ENCODE results near the gene PIP5K1B.

Gene PIP5K1B

DNA sequence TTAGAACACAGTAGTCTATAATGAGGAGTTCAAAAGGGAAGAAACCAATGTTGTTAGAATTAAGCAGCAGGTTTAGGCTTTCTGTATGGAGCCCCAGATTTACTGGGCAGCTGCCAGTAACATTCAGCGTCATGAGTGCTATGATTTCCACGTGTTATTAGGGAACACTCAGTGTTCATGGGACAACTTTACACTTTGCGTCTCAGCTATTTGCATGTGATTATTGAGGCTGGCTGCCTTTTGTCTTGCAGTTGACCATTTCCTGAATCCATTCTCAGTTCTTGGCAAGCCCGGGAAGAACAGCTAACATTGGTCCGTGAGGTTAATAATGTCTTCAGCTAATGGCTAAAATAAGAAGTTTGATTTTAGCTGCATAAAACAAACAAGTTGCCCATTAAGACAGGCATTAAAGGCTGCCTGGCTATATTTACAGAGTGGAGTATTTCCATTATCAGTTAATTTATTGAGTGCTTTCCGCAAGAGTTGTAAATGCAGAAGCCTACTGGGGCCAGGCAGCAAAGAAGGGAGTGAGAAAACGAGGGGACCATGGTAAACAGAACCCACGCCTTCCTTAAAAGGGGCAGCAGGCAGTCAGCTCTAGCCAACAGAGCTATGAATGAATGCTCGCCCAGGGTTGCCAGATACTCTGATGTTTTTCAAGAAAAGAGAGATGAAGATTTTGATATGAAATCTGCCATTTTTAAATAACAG, 120.9 kb downstream of the PIP5K1B start:
- no peak for DNase-seq

- no peak for DNase-seq
Measured at GRCh38 chr9:68827837-68828744, 123.1 kb downstream of the PIP5K1B start.

DNA sequence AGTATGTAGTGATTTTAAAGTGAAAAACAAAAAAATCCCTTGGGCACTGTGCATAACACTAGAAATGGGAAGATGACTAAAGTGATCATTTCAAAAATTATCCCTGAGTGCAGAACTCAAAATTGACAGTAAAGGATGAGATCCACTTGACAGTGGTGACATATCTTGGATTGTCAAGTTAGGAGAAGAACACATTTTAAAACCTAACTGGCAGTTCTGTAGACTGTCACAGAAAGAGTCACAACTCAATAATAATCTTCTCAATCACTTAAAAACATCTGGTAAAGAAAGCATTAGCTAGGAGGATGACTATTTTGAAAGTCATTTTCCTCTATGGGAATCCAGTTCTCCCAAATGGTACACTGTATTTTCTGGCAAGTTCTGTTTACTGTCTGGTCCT, 127.1 kb downstream of the PIP5K1B start:
- DNase-seq, result no peak

- no peak for DNase-seq
Measured at GRCh38 chr9:68832861-68833518, 128.0 kb downstream of the PIP5K1B start.

- no peak for DNase-seq
Measured at GRCh38 chr9:68834931-68835520, 130.0 kb downstream of the PIP5K1B start.

DNA sequence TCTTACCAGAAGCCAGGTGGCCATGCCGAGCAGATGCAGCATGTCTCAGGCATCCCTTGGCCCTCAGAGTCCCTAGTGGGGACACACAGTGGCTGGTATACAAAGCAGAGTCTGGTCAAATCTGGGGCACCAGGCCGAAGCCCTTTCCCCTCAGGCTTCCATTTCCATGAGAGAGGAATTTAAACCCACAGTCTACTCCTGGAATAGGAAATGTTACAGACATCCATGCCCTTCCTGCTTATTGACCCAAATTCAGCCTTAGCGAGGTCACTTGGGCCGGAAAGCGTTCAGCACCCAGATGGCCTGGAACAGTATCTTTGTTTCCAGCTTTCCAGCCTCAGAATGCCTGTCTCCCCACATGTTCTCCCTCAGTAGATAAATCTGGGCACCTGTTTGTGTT, 131.7 kb downstream of the PIP5K1B start:
- no peak for DNase-seq

DNA sequence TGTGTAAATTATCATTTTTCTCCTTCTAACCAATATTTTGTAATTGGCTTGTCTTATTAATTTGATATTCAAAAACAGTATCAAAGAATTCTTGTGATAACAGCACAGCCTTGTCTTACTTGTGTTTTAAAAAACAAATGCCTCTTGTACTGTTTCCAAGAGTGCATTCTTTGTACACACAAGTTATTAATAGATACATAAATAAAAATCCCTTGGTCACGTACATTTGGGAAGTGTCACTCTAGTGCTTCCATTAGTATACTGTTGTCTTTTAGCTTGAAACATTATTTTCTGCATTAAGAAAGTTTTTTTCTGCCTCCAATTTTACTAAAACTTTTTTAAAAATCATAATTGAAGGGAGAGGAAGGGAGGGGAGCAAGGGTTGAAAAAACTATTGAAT, 133.2 kb downstream of the PIP5K1B start:
- DNase-seq, result no peak

GRCh38 chr9:68841276-68842052, 136.4 kb downstream of the PIP5K1B start:
- DNase-seq, result no peak

DNA sequence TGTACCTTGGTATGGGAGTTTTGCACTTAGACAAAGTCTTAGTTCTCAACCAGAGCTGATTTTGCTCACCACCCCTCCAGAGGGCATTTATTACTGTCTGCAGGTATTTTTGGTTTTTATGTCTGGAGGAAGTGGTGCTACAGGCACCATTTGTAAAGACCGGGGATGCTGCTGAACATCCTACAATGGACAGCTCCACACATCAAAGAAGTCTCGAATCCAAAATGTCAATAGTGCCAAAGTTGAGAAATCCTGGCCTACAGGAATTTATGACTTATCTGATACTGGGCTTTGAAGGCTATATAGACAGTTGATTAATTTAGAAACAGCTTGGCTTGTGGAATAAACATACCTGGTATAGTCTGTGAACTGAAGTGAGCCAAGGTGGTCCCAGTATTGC, 137.5 kb downstream of the PIP5K1B start:
- no peak for DNase-seq

- no peak for DNase-seq
Measured at GRCh38 chr9:68843239-68843638, 138.2 kb downstream of the PIP5K1B start.

DNA sequence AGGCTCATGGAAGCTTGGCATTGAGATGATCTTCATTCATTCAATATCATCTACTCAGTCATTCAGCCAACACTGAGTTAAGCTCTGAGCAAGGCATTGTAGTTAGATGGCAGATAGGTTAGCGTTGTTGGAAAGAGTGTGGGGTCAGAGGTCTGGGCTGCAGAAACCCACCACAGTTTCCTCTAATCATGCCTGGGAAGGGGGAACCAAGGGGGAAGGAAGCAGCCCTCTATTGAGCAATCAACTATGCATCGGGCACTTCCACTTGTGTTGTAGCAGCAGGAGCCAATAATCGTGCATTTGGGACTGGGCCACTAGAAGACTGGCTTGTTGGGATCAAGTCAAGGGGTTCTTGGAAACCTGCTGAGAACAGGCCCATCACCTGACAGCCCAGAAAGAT, 139.1 kb downstream of the PIP5K1B start:
- DNase-seq, result no peak

DNA sequence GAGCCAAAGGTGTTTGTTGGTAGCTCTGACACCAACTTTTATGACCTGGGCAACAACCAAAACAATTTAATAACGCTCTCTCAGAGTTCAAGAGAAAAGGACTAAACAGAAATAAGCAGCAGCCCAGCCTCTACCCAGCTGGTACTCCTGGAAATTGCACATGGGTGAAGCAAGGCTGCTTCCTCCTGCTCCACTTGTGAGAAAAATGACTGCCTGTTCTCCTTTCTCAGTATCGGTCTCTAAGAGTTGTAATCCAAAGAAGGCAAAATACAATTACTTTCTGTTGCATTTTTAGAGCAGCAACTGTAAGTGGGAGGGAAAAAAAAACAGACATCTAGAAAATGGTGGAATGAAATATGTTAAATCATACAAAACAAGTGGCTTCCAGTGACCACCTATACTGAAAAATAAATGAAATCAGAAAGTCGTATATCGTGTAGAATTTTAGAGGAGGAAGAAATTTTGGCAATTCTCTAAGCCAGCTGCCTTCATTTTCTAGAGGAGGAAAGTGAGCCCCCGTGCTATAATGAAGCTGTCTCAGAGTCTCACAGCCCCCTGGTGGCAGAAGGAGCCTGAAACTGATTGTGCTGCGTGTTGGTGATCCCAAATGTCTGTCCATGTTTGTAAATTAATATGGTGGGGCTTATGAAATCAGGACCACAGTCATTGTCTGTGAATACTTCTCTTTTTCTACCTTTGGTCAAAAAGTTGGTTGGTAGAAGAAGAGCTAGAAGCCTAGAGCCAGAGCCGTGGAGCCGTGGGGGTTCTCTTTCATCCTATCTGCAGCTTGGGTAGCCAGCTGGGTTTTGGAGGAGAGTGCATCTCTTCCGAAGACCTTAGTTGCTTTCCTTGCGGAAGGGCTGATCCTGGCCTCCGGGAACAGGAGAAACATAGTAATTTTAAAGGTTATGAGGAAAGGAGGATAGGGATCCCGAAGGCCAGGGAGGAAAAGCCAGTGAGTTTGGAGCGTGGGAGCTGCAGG, 139.9 kb downstream of the PIP5K1B start:
- peak; percentile 8 for DNase-seq

GRCh38 chr9:68847765-68848164, 142.7 kb downstream of the PIP5K1B start:
- DNase-seq, result no peak

- DNase-seq, result no peak
Measured at GRCh38 chr9:68851657-68852056, 146.6 kb downstream of the PIP5K1B start.

GRCh38 chr9:68852941-68853340, 147.9 kb downstream of the PIP5K1B start:
- no peak for DNase-seq

GRCh38 chr9:68859347-68859746, 154.3 kb downstream of the PIP5K1B start:
- DNase-seq, result no peak

- DNase-seq, result no peak
Measured at GRCh38 chr9:68860419-68860818, 155.4 kb downstream of the PIP5K1B start.

DNA sequence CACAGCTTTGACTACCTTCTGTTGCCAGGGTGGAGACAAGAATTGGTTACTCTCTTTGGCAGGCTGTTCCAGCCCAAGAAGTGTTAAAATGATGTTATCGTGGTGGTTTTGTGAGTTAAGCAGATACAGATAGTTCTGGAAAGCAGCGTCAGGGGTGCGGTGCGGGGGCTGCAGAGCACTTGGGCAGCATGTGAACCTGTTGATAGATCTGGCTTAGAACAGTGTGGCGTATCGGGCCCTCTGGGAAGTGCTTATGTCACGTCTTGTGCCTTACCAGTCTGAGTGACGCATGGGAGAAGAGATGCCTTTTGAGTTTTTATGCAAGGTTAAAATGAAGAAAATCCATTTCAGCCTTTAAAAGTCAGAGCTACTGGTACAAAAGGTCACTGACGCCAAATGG, 156.4 kb downstream of the PIP5K1B start:
- DNase-seq, result no peak

DNA sequence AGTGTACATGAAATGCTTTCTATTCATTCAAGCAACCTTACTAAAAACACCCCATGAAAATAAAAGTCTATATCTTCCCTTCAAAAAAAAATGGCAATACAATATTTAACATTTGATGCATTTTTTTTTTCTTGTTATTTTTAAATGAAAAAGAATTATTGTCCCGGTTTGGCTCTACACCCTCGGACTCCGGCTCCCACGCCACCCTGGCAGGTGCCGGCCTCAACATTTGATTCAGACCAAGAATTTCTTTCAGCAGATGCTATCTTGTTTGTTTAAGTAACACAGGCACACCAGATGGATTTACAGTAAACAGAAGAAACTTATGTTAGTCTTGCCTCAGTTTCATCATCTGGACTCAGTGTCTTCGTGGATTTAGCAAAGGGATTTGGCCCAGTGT, 162.0 kb downstream of the PIP5K1B start:
- DNase-seq, result no peak

DNA sequence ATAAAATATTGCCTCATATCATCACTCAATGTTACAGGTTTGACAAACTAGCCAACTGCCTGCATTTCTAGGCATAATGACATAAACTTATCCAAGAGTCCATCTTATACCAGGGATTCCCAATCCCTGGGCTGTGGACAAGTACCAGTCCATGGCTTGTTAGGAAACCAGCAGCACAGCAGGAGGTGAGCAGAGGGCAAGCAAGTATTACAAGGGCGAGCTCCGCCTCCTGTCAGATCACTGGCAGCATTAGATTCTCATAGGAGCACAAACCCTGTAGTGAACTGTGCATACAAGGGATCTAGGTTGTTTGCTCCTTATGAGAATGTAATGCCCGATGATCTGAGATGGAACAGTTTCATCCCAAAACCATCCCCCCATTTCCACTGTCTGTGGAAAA, 164.0 kb downstream of the PIP5K1B start:
- DNase-seq, result no peak

GRCh38 chr9:68870086-68870485, 165.0 kb downstream of the PIP5K1B start:
- no peak for DNase-seq

All from NCI-H2227 treated with DMSO at 0.1 percent for 48 hours (cell line).